Panc1 (cell line): ENCODE results near the gene KIF23. TPM values are rescaled to one million over a fixed set of nuclear protein-coding genes. Genes with fewer than 3 reads are reported as not detected.

Source experiments
- ATAC-seq: fragments of 200-7000 bp; cut with Tn5 transposase; 2 replicates; pipeline ENCODE4 v1.9.1; 2020; ENCODE audit warnings: mild to moderate bottlenecking, moderate library complexity
- BruUV-seq: library from RNA; stranded (reverse); fragments of 400-500 nt; replicated peaks from 2 replicates; lab custom pipeline; 2021; lab: Mats Ljungman, UMichigan
- CTCF ChIA-PET: fragments of 300-600 bp; sonication (Branson Sonifier 250); formaldehyde crosslinking; loops from one replicate; lab custom pipeline; 2022; ENCODE audit warnings: antibody characterized with exemption; lab: Charles Lee
- POLR2A ChIA-PET: fragments of 300-600 bp; sonication (Branson Sonifier 250); formaldehyde crosslinking; loops from one replicate; lab custom pipeline; 2022; ENCODE audit warnings: antibody characterized with exemption; lab: Charles Lee
- DNase-seq: peaks from one replicate; pipeline ENCODE4 v3.0.0-alpha.2; 2010; ENCODE audit warnings: low read depth, low spot score
- H3K27ac ChIP-seq: 2 replicates; pipeline ENCODE4 v1.5.1; 2011; ENCODE audit warnings: mild to moderate bottlenecking, low read length, inconsistent platforms
- H3K27me3 ChIP-seq: fragments of 200-500 bp; sonication (Bioruptor generic); 2 replicates; pipeline ENCODE4 v1.6.0; 2014; ENCODE audit warnings: low read length, inconsistent platforms; ENCODE audit not compliant: control insufficient read depth, insufficient read depth
- H3K36me3 ChIP-seq: fragments of 200-500 bp; sonication (Bioruptor generic); 2 replicates; pipeline ENCODE4 v1.5.1; 2014; ENCODE audit warnings: inconsistent platforms, mild to moderate bottlenecking, low read length, moderate library complexity; ENCODE audit not compliant: control insufficient read depth, insufficient read depth
- H3K4me1 ChIP-seq: 2 replicates; pipeline ENCODE4 v1.5.1; 2011; ENCODE audit warnings: inconsistent platforms, mild to moderate bottlenecking, low read length, moderate library complexity; ENCODE audit not compliant: control insufficient read depth, insufficient read depth
- H3K4me3 ChIP-seq, 2 experiments: 2 replicates each; pipeline ENCODE4 v1.5.1; 2011 to 2012; ENCODE audit warnings: low read depth in 2 of 2, low read length in 2 of 2, mild to moderate bottlenecking in 2 of 2, inconsistent platforms in 1 of 2, moderate library complexity in 1 of 2
- H3K9me3 ChIP-seq: fragments of 200-500 bp; sonication (Bioruptor generic); 2 replicates; pipeline ENCODE4 v1.5.1; 2014; ENCODE audit warnings: low read depth, mild to moderate bottlenecking, inconsistent platforms, low read length, moderate library complexity; ENCODE audit not compliant: control insufficient read depth, insufficient read depth
- CTCF ChIP-seq: fragments of 450-650 bp; IDR thresholded peaks from 2 replicates; pipeline ENCODE4 v1.5.1; 2017; ENCODE audit warnings: mild to moderate bottlenecking
- POLR2AphosphoS5 ChIP-seq: IDR thresholded peaks from 2 replicates; pipeline ENCODE4 v1.6.1; 2012; ENCODE audit warnings: mild to moderate bottlenecking, low read depth, low read length, moderate library complexity
- SIN3A ChIP-seq: IDR thresholded peaks from 2 replicates; pipeline ENCODE4 v1.6.1; 2012; ENCODE audit warnings: low read depth, mild to moderate bottlenecking, low read length, moderate library complexity, borderline replicate concordance; ENCODE audit not compliant: insufficient read depth
- TCF7L2 ChIP-seq: IDR thresholded peaks from 2 replicates; pipeline ENCODE4 v1.6.1; 2011; ENCODE audit warnings: mild to moderate bottlenecking, low read depth, low read length, inconsistent platforms
- in situ Hi-C: cut with HindIII; loops from 2 replicates; pipeline ENCODE4 v1.10.0; 2016; ENCODE audit warnings: low sequenced_read_pairs, low pct_unique_long_range_greater_than_20kb
- intact Hi-C: fragments of 100-400 bp; cut with micrococcal nuclease; formaldehyde crosslinking; loops from one replicate; pipeline ENCODE4 v1.10.0; 2022; ENCODE audit not compliant: unreplicated experiment
- total RNA-seq: library from RNA; stranded (reverse); gene quantifications from one replicate; pipeline ENCODE4 v1.2.1, GENCODE V29; 2021; ENCODE audit not compliant: unreplicated experiment
- TF ChIP-seq, protein P1 (sequence below), 2 experiments: IDR thresholded peaks; 2 replicates each; pipeline ENCODE4 v1.6.1; 2011 to 2012; ENCODE audit warnings: low read depth in 2 of 2, control low read depth in 1 of 2, low read length in 1 of 2, mild to moderate bottlenecking in 1 of 2, moderate library complexity in 1 of 2; ENCODE audit not compliant: insufficient read depth in 1 of 2

KIF23 gene
- total RNA-seq, 1 experiment from 2014 or later = 82.5 TPM

DNA sequence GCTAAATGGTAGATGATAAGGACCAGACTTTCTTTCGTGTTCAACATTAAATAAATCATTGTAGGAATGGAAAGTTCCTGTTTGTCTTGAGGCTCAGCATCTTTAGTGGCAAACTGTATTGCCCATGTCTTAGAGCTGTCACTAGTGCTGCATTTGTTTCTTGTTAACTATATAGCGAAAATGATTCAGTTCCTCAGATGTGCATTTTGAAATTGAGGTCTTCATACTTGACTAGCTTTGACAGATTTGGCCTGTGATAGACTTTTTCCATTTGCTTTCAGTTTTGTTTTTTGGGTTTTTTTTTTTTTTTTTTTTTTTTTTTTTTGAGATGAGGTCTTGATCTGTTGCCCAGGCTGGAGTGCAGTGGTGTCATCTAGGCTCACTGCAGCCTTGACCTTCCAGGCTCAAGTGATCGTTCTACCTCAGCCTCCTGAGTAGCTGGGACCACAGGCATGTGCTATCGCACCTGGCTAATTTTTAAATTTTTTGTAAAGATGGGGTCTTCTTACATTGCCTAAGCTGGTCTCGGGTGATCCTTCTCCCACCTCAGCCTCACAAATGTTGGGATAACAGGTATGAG is 29.0 kb downstream of the KIF23 start:
- in situ Hi-C loops (no loop called here), intact Hi-C loops (no loop called here)
- CTCF ChIA-PET = interaction anchor here (0.7 kb wide), 2 partner anchors 19 to 298 kb away, joined by 5 to 11 read pairs; no protein-coding TSS in a partner anchor
- no peak for TF ChIP-seq TCF7L2
- no peak for TF ChIP-seq CTCF
- TF ChIP-seq POLR2AphosphoS5 = no peak
- TF ChIP-seq, protein P1, sequence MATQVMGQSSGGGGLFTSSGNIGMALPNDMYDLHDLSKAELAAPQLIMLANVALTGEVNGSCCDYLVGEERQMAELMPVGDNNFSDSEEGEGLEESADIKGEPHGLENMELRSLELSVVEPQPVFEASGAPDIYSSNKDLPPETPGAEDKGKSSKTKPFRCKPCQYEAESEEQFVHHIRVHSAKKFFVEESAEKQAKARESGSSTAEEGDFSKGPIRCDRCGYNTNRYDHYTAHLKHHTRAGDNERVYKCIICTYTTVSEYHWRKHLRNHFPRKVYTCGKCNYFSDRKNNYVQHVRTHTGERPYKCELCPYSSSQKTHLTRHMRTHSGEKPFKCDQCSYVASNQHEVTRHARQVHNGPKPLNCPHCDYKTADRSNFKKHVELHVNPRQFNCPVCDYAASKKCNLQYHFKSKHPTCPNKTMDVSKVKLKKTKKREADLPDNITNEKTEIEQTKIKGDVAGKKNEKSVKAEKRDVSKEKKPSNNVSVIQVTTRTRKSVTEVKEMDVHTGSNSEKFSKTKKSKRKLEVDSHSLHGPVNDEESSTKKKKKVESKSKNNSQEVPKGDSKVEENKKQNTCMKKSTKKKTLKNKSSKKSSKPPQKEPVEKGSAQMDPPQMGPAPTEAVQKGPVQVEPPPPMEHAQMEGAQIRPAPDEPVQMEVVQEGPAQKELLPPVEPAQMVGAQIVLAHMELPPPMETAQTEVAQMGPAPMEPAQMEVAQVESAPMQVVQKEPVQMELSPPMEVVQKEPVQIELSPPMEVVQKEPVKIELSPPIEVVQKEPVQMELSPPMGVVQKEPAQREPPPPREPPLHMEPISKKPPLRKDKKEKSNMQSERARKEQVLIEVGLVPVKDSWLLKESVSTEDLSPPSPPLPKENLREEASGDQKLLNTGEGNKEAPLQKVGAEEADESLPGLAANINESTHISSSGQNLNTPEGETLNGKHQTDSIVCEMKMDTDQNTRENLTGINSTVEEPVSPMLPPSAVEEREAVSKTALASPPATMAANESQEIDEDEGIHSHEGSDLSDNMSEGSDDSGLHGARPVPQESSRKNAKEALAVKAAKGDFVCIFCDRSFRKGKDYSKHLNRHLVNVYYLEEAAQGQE (IDR thresholded peaks at IDR 0.05; ENCODE audit: insufficient read depth in 1 of 2, low read depth in 2 of 2, low read length in 1 of 2) = no peak
- no peak for TF ChIP-seq SIN3A
- ATAC-seq = no peak
- no TSS peak for BruUV-seq
- Histone ChIP-seq H3K27ac (no peak overlapping the region), H3K36me3 (peaks cover 80% of the 10 kb centered on the region), H3K4me1 (no peaks in the 10 kb centered on the region), H3K4me3 (no peak overlapping the region), H3K27me3 (no peaks in the 10 kb centered on the region), H3K9me3 (no peaks in the 10 kb centered on the region)
- DNase-seq = no peak
- POLR2A ChIA-PET = interaction anchor here (0.7 kb wide), 1 partner anchor 29 kb away, joined by 11 read pairs; the partner anchor contains the start of gene KIF23

DNA sequence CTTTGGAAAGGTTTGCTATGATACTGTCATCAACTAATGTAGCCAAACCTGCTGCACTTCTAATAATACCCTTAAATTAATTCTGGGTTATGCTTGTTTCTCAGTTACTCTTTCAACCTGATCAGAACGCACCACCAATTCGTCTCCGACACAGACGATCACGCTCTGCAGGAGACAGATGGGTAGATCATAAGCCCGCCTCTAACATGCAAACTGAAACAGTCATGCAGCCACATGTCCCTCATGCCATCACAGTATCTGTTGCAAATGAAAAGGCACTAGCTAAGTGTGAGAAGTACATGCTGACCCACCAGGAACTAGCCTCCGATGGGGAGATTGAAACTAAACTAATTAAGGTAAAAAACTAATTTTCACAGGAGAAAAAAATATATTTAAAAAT is 30.5 kb downstream of the KIF23 start:
- ATAC-seq (no peak), DNase-seq (no peak)
- intact Hi-C loops = no loop called here
- CTCF ChIA-PET = interaction anchor here (0.7 kb wide), 1 partner anchor 8 kb away, joined by 5 read pairs; no protein-coding TSS in a partner anchor
- H3K9me3 ChIP-seq = no peaks in the 10 kb centered on the region
- POLR2A ChIA-PET = no interaction called here
- H3K27me3 ChIP-seq = no peaks in the 10 kb centered on the region
- BruUV-seq = no TSS peak
- no peaks in the 10 kb centered on the region for H3K4me1 ChIP-seq
- peaks cover 71% of the 10 kb centered on the region for H3K36me3 ChIP-seq
- no peak overlapping the region for H3K27ac ChIP-seq
- no peak overlapping the region for H3K4me3 ChIP-seq
- in situ Hi-C loops = no loop called here
- no peak for TF ChIP-seq TCF7L2
- TF ChIP-seq CTCF = no peak
- no peak for TF ChIP-seq SIN3A
- no peak for TF ChIP-seq POLR2AphosphoS5
